Keratinocyte (primary cell): ENCODE measurements around the gene CIP2A. TPM values are rescaled to one million over a fixed set of nuclear protein-coding genes. Genes with fewer than 3 reads are reported as not detected.

Experiments used
- DNase-seq: peaks from one replicate; pipeline ENCODE4 v3.0.0-alpha.2; 2011; ENCODE audit warnings: low read depth, missing footprints, low spot score
- FAIRE-seq: peaks from 2 replicates; lab custom pipeline; 2011; peaks lifted over from hg19 to GRCh38; lab: Jason Lieb, UNC
- H2AFZ ChIP-seq: 2 replicates; pipeline ENCODE4 v1.6.0; 2012; ENCODE audit warnings: low read length, control low read depth, inconsistent platforms; ENCODE audit not compliant: control insufficient read depth
- H3K27ac ChIP-seq: 2 replicates; pipeline ENCODE4 v1.5.1; 2011; ENCODE audit warnings: low read length; ENCODE audit not compliant: control insufficient read depth, insufficient read depth
- H3K27me3 ChIP-seq: 3 replicates; pipeline ENCODE4 v1.6.0; 2011; ENCODE audit warnings: low read length; ENCODE audit not compliant: control insufficient read depth, insufficient read depth; ENCODE audit errors: extremely low read depth
- H3K36me3 ChIP-seq, 2 experiments: 2 replicates in 1 of 2; 3 replicates in 1 of 2; pipeline ENCODE4 v1.5.1; 2011; ENCODE audit warnings: low read length in 2 of 2, mild to moderate bottlenecking in 1 of 2; ENCODE audit not compliant: control insufficient read depth in 2 of 2, insufficient read depth in 2 of 2; ENCODE audit errors: extremely low read depth in 1 of 2
- H3K4me1 ChIP-seq: 3 replicates; pipeline ENCODE4 v1.5.1; 2011; ENCODE audit warnings: low read length; ENCODE audit not compliant: control insufficient read depth, insufficient read depth; ENCODE audit errors: extremely low read depth
- H3K4me2 ChIP-seq: 3 replicates; pipeline ENCODE4 v1.6.0; 2011; ENCODE audit warnings: low read depth, low read length; ENCODE audit not compliant: control insufficient read depth, insufficient read depth; ENCODE audit errors: extremely low read depth
- H3K4me3 ChIP-seq, 3 experiments: fragments of 200-600 bp in 1 of 3; sonication (generic) in 1 of 3; 2 replicates in 2 of 3; 3 replicates in 1 of 3; pipeline ENCODE4 v1.5.1; 2011 to 2016; ENCODE audit warnings: low read length in 3 of 3, mild to moderate bottlenecking in 3 of 3, control low read depth in 2 of 3, inconsistent platforms in 1 of 3, low read depth in 1 of 3, mixed read lengths in 1 of 3, mixed run types in 1 of 3, moderate library complexity in 1 of 3; ENCODE audit not compliant: control insufficient read depth in 2 of 3, insufficient read depth in 2 of 3; ENCODE audit errors: extremely low read depth in 1 of 3
- H3K79me2 ChIP-seq: 2 replicates; pipeline ENCODE4 v1.6.0; 2012; ENCODE audit warnings: low read length; ENCODE audit not compliant: control insufficient read depth, insufficient read depth
- H3K9ac ChIP-seq: 3 replicates; pipeline ENCODE4 v1.6.0; 2011; ENCODE audit warnings: low read length; ENCODE audit not compliant: control insufficient read depth, insufficient read depth; ENCODE audit errors: extremely low read depth
- H3K9me1 ChIP-seq: 3 replicates; pipeline ENCODE4 v1.6.0; 2011; ENCODE audit warnings: low read length; ENCODE audit not compliant: control insufficient read depth, insufficient read depth; ENCODE audit errors: extremely low read depth
- H3K9me3 ChIP-seq: 2 replicates; pipeline ENCODE4 v1.5.1; 2012; ENCODE audit warnings: low read depth, low read length; ENCODE audit not compliant: control insufficient read depth
- H4K20me1 ChIP-seq: 3 replicates; pipeline ENCODE4 v1.6.0; 2011; ENCODE audit warnings: low read length; ENCODE audit not compliant: control insufficient read depth, insufficient read depth; ENCODE audit errors: extremely low read depth
- CTCF ChIP-seq, 3 experiments: IDR thresholded peaks in 1 of 3; conservative IDR thresholded peaks in 1 of 3; optimal IDR thresholded peaks in 1 of 3; 2 replicates in 2 of 3; 3 replicates in 1 of 3; pipeline versions ENCODE3 to v1.5.1; 2011; ENCODE audit warnings: low read length in 3 of 3, mild to moderate bottlenecking in 3 of 3, moderate library complexity in 2 of 3, control low read depth in 1 of 3, inconsistent platforms in 1 of 3; ENCODE audit not compliant: insufficient read depth in 2 of 3; ENCODE audit errors: extremely low read depth in 1 of 3
- EZH2 ChIP-seq: IDR thresholded peaks from one replicate; pipeline ENCODE4 v1.6.1; 2012; ENCODE audit warnings: inconsistent platforms, mild to moderate bottlenecking, low read length, moderate library complexity
- dilution Hi-C: fragments of 300-500 bp; cut with MboI; formaldehyde crosslinking; loops from one replicate; pipeline ENCODE4 v1.7.0; 2020; ENCODE audit warnings: low sequenced_read_pairs; ENCODE audit not compliant: extremely low pct_ligation_motif_present
- polyA plus RNA-seq, 5 experiments: library from polyadenylated mRNA; depleted of rRNA in 3 of 5; stranded (reverse) in 3 of 5; stranded (forward) in 1 of 5; unstranded in 1 of 5; fragments of >200 nt; gene quantifications; 1 replicate in 1 of 5; 2 replicates in 3 of 5; 3 replicates in 1 of 5; pipeline versions ENCODE4 v1.2.1 to v1.2.3, GENCODE V29; 2011 to 2012; ENCODE audit warnings: missing spikeins in 2 of 5, low read depth in 1 of 5, low replicate concordance in 1 of 5

The CIP2A gene
- polyA plus RNA-seq, 1 donor (not counting 4 experiments of a cell fraction or from before 2014, with no cell fraction given), result 9.9 TPM

- TF ChIP-seq CTCF (optimal IDR thresholded peaks at IDR 0.05 in 1 of 3, IDR thresholded peaks at IDR 0.05 in 1 of 3, conservative IDR thresholded peaks at IDR 0.05 in 1 of 3; ENCODE audit: extremely low read depth in 1 of 3, insufficient read depth in 2 of 3, low read length in 3 of 3), result no peak
- TF ChIP-seq EZH2, result no peak
- H2AFZ ChIP-seq, result no peak overlapping the region
- H3K4me1 ChIP-seq, result no peaks in the 10 kb centered on the region
- no peak overlapping the region for H3K27ac ChIP-seq
- dilution Hi-C loops, result no loop called here
- H3K4me3 ChIP-seq, result no peak overlapping the region
- no peaks in the 10 kb centered on the region for H3K9me3 ChIP-seq
- H3K27me3 ChIP-seq, result no peaks in the 10 kb centered on the region
- no peak for DNase-seq
- no peaks in the 10 kb centered on the region for H4K20me1 ChIP-seq
- no peak overlapping the region for H3K9ac ChIP-seq
- H3K4me2 ChIP-seq, result no peak overlapping the region
- H3K79me2 ChIP-seq, result no peaks in the 10 kb centered on the region
- no peak for FAIRE-seq
- H3K9me1 ChIP-seq, result no peaks in the 10 kb centered on the region
- peaks cover 1 to 5% of the 10 kb centered on the region in 2 experiments for H3K36me3 ChIP-seq
Observed at GRCh38 chr3:108548304-108548703, 40.9 kb downstream of the CIP2A start.

- Histone ChIP-seq H3K4me3 (no peak overlapping the region), H4K20me1 (no peaks in the 10 kb centered on the region), H3K9me3 (no peaks in the 10 kb centered on the region), H3K27ac (no peak overlapping the region), H3K4me1 (no peaks in the 10 kb centered on the region), H2AFZ (no peak overlapping the region), H3K9me1 (no peaks in the 10 kb centered on the region), H3K4me2 (no peak overlapping the region), H3K36me3 (peaks cover 0 to 5% of the 10 kb centered on the region in 2 experiments), H3K79me2 (no peaks in the 10 kb centered on the region), H3K9ac (no peak overlapping the region), H3K27me3 (no peaks in the 10 kb centered on the region)
- TF ChIP-seq EZH2, result no peak
- dilution Hi-C loops, result no loop called here
- no peak for FAIRE-seq
- no peak for DNase-seq
Observed at GRCh38 chr3:108546692-108547091, 42.5 kb downstream of the CIP2A start.

- FAIRE-seq (no peak), DNase-seq (no peak)
- dilution Hi-C loops, result no loop called here
- no peaks in the 10 kb centered on the region for H3K79me2 ChIP-seq
- no peak overlapping the region for H3K4me3 ChIP-seq
- H3K36me3 ChIP-seq, result peaks cover 0 to 5% of the 10 kb centered on the region in 2 experiments
- H3K27me3 ChIP-seq, result no peaks in the 10 kb centered on the region
- no peak overlapping the region for H3K27ac ChIP-seq
- H3K9me1 ChIP-seq, result no peaks in the 10 kb centered on the region
- H3K9me3 ChIP-seq, result no peaks in the 10 kb centered on the region
- H4K20me1 ChIP-seq, result no peaks in the 10 kb centered on the region
- H3K4me2 ChIP-seq, result no peak overlapping the region
- TF ChIP-seq CTCF (optimal IDR thresholded peaks at IDR 0.05 in 1 of 3, IDR thresholded peaks at IDR 0.05 in 1 of 3, conservative IDR thresholded peaks at IDR 0.05 in 1 of 3; ENCODE audit: extremely low read depth in 1 of 3, insufficient read depth in 2 of 3, low read length in 3 of 3) (no peak), EZH2 (no peak)
- no peak overlapping the region for H2AFZ ChIP-seq
- no peak overlapping the region for H3K9ac ChIP-seq
- no peaks in the 10 kb centered on the region for H3K4me1 ChIP-seq
Observed at GRCh38 chr3:108546247-108546646, 43.0 kb downstream of the CIP2A start.
